ENCODE results near the gene FILIP1. TPM values are rescaled to one million over a fixed set of nuclear protein-coding genes. Genes with fewer than 3 reads are reported as not detected.

The FILIP1 gene
- total RNA-seq, 1 donor from 2014 or later = 3.2 TPM

GRCh38 chr6:75301537-75301936 lies 192.1 kb downstream of the FILIP1 start:
- no peak for DNase-seq (ENCODE audit: extremely low spot score in 2 of 2)
- Histone ChIP-seq H3K27ac (no peak overlapping the region), H3K9me3 (no peaks in the 10 kb centered on the region), H3K27me3 (no peaks in the 10 kb centered on the region), H3K36me3 (no peaks in the 10 kb centered on the region), H3K4me3 (no peak overlapping the region), H3K4me1 (no peaks in the 10 kb centered on the region)
- intact Hi-C loops (cut with DNase I) = no loop called here
- TF ChIP-seq CTCF (IDR thresholded peaks at IDR 0.05) (no peak), POLR2A (IDR thresholded peaks at IDR 0.05) (no peak), POLR2AphosphoS5 (IDR thresholded peaks at IDR 0.05; ENCODE audit: insufficient read depth in 1 of 2, low read depth in 1 of 2) (no peak)

GRCh38 chr6:75301088-75301487 lies 192.5 kb downstream of the FILIP1 start:
- Histone ChIP-seq H3K4me1 (no peaks in the 10 kb centered on the region), H3K4me3 (no peak overlapping the region), H3K36me3 (no peaks in the 10 kb centered on the region), H3K27ac (no peak overlapping the region), H3K9me3 (no peaks in the 10 kb centered on the region), H3K27me3 (no peaks in the 10 kb centered on the region)
- no peak for DNase-seq (ENCODE audit: extremely low spot score in 2 of 2)
- TF ChIP-seq CTCF (IDR thresholded peaks at IDR 0.05) (no peak), POLR2AphosphoS5 (IDR thresholded peaks at IDR 0.05; ENCODE audit: insufficient read depth in 1 of 2, low read depth in 1 of 2) (no peak), POLR2A (IDR thresholded peaks at IDR 0.05) (no peak)
- intact Hi-C loops (cut with DNase I) = no loop called here

GRCh38 chr6:75300531-75300855 lies 193.1 kb downstream of the FILIP1 start:
- no peak overlapping the region for H3K4me3 ChIP-seq
- intact Hi-C loops (cut with DNase I) = no loop called here
- no peaks in the 10 kb centered on the region for H3K4me1 ChIP-seq
- no peaks in the 10 kb centered on the region for H3K36me3 ChIP-seq
- H3K27me3 ChIP-seq = no peaks in the 10 kb centered on the region
- no peak overlapping the region for H3K27ac ChIP-seq
- TF ChIP-seq POLR2A (IDR thresholded peaks at IDR 0.05) = no peak
- no peak for TF ChIP-seq CTCF (IDR thresholded peaks at IDR 0.05)
- TF ChIP-seq POLR2AphosphoS5 (IDR thresholded peaks at IDR 0.05; ENCODE audit: insufficient read depth in 1 of 2, low read depth in 1 of 2) = no peak
- no peak for DNase-seq (ENCODE audit: extremely low spot score in 2 of 2)
- H3K9me3 ChIP-seq = no peaks in the 10 kb centered on the region

GRCh38 chr6:75299801-75300530 lies 193.6 kb downstream of the FILIP1 start:
- no peak overlapping the region for H3K27ac ChIP-seq
- TF ChIP-seq CTCF (IDR thresholded peaks at IDR 0.05) (no peak), POLR2AphosphoS5 (IDR thresholded peaks at IDR 0.05; ENCODE audit: insufficient read depth in 1 of 2, low read depth in 1 of 2) (no peak), POLR2A (IDR thresholded peaks at IDR 0.05) (no peak)
- H3K27me3 ChIP-seq = no peaks in the 10 kb centered on the region
- intact Hi-C loops (cut with DNase I) = no loop called here
- H3K4me1 ChIP-seq = no peaks in the 10 kb centered on the region
- no peaks in the 10 kb centered on the region for H3K36me3 ChIP-seq
- no peak for DNase-seq (ENCODE audit: extremely low spot score in 2 of 2)
- H3K9me3 ChIP-seq = no peaks in the 10 kb centered on the region
- no peak overlapping the region for H3K4me3 ChIP-seq
